HG02623 (cell line): ENCODE results near the gene SLC31A2.
"Not testable (repeated sequence)": the region's sequence is repeated elsewhere in the genome, so short reads cannot be mapped to it uniquely, and the experiment has no call there.

Source experiments
- ATAC-seq: cut with Tn5 transposase; IDR thresholded peaks from one replicate; pipeline ENCODE4 v1.9.1; 2021; ENCODE audit warnings: moderate library complexity; ENCODE audit not compliant: unreplicated experiment

SLC31A2 gene

GRCh38 chr9:113149561-113149960 lies 1.2 kb upstream of the SLC31A2 start:
- not testable (repeated sequence) for ATAC-seq

GRCh38 chr9:113151696-113152630 lies 1.2 kb downstream of the SLC31A2 start:
- ATAC-seq: no peak

GRCh38 chr9:113152699-113153098 lies 1.9 kb downstream of the SLC31A2 start:
- ATAC-seq: no peak

- no peak for ATAC-seq
These were observed 2.8 kb downstream of the SLC31A2 start for GRCh38 chr9:113153599-113153998.

GRCh38 chr9:113154471-113154870 lies 3.7 kb downstream of the SLC31A2 start:
- ATAC-seq: no peak

GRCh38 chr9:113154946-113155345 lies 4.1 kb downstream of the SLC31A2 start:
- no peak for ATAC-seq

- ATAC-seq: no peak
These were observed 5.2 kb downstream of the SLC31A2 start for GRCh38 chr9:113155911-113156588.

- ATAC-seq: no peak
These were observed 6.1 kb downstream of the SLC31A2 start for GRCh38 chr9:113156880-113157279.

GRCh38 chr9:113158446-113158845 lies 7.6 kb downstream of the SLC31A2 start:
- ATAC-seq: no peak

GRCh38 chr9:113160571-113160970 lies 9.8 kb downstream of the SLC31A2 start:
- no peak for ATAC-seq

GRCh38 chr9:113163001-113163400 lies 12.2 kb downstream of the SLC31A2 start:
- ATAC-seq: no peak

- ATAC-seq: no peak
These were observed 13.9 kb downstream of the SLC31A2 start for GRCh38 chr9:113164536-113165300.

- no peak for ATAC-seq
These were observed 15.2 kb downstream of the SLC31A2 start for GRCh38 chr9:113166039-113166438.

- ATAC-seq: no peak
These were observed 18.0 kb downstream of the SLC31A2 start for GRCh38 chr9:113168809-113169208.

- ATAC-seq: no peak
These were observed 22.5 kb downstream of the SLC31A2 start for GRCh38 chr9:113173341-113173740.

GRCh38 chr9:113176803-113177202 lies 26.0 kb downstream of the SLC31A2 start:
- no peak for ATAC-seq

- ATAC-seq: no peak
These were observed 26.4 kb downstream of the SLC31A2 start for GRCh38 chr9:113177251-113177650.

GRCh38 chr9:113178087-113178486 lies 27.3 kb downstream of the SLC31A2 start:
- ATAC-seq: no peak

GRCh38 chr9:113179839-113180238 lies 29.0 kb downstream of the SLC31A2 start:
- no peak for ATAC-seq

GRCh38 chr9:113181165-113181564 lies 30.4 kb downstream of the SLC31A2 start:
- ATAC-seq: no peak

GRCh38 chr9:113183956-113184488 lies 33.2 kb downstream of the SLC31A2 start:
- no peak for ATAC-seq
